Ammon's horn (tissue), 1 donor: ENCODE results near the gene AP3S2.
"Not testable (repeated sequence)": the region's sequence is repeated elsewhere in the genome, so short reads cannot be mapped to it uniquely, and the experiment has no call there.

Source experiments
- DNase-seq: peaks from one replicate; pipeline ENCODE4 v3.0.0-alpha.2; 2016; ENCODE audit warnings: low spot score

Gene AP3S2

GRCh38 chr15:89799918-89800498 lies 93.8 kb downstream of the AP3S2 start:
- no peak for DNase-seq

- DNase-seq, result no peak
Measured at GRCh38 chr15:89799011-89799911, 94.5 kb downstream of the AP3S2 start.

GRCh38 chr15:89797678-89798201 lies 96.1 kb downstream of the AP3S2 start:
- no peak for DNase-seq

- DNase-seq, result no peak
Measured at GRCh38 chr15:89795996-89796395, 97.8 kb downstream of the AP3S2 start.

GRCh38 chr15:89794627-89795241 lies 99.1 kb downstream of the AP3S2 start:
- DNase-seq, result no peak

- no peak for DNase-seq
Measured at GRCh38 chr15:89792106-89792805, 101.5 kb downstream of the AP3S2 start.

- DNase-seq, result no peak
Measured at GRCh38 chr15:89790661-89791060, 103.1 kb downstream of the AP3S2 start.

- no peak for DNase-seq
Measured at GRCh38 chr15:89790206-89790605, 103.6 kb downstream of the AP3S2 start.

GRCh38 chr15:89788585-89788984 lies 105.2 kb downstream of the AP3S2 start:
- not testable (repeated sequence) for DNase-seq

- DNase-seq, result no peak
Measured at GRCh38 chr15:89787944-89788343, 105.8 kb downstream of the AP3S2 start.

- no peak for DNase-seq
Measured at GRCh38 chr15:89785774-89786140, 108.0 kb downstream of the AP3S2 start.

- no peak for DNase-seq
Measured at GRCh38 chr15:89785064-89785773, 108.6 kb downstream of the AP3S2 start.

GRCh38 chr15:89784686-89784960 lies 109.2 kb downstream of the AP3S2 start:
- no peak for DNase-seq

GRCh38 chr15:89783861-89784685 lies 109.7 kb downstream of the AP3S2 start:
- no peak for DNase-seq

GRCh38 chr15:89783111-89783860 lies 110.5 kb downstream of the AP3S2 start:
- no peak for DNase-seq

GRCh38 chr15:89782619-89782950 lies 111.2 kb downstream of the AP3S2 start:
- not testable (repeated sequence) for DNase-seq

GRCh38 chr15:89781891-89782618 lies 111.7 kb downstream of the AP3S2 start:
- no peak for DNase-seq

- no peak for DNase-seq
Measured at GRCh38 chr15:89781055-89781454, 112.7 kb downstream of the AP3S2 start.

- no peak for DNase-seq
Measured at GRCh38 chr15:89780601-89781000, 113.2 kb downstream of the AP3S2 start.
